ENCODE data around the gene CCDC170.

DNA sequence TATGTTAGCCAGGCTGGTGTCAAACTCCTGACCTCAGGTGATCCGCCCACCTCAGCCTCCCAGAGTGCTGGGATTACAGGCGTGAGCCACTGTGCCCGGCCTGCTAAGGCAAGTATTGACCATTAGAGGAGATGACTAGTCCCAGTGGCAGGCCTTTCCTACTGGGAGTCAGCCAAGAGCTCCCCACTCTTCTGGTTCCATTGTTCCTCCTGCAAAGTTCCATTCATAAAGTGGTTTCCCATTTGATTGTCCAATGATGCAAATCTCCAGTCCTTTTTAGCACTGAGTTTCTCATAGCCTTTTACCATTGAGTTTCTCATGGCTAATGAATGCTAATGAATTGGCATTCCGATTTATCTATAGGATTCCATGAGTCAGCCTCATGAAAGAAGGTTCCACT is 165.4 kb downstream of the CCDC170 start:
- TF ChIP-seq, protein P1, sequence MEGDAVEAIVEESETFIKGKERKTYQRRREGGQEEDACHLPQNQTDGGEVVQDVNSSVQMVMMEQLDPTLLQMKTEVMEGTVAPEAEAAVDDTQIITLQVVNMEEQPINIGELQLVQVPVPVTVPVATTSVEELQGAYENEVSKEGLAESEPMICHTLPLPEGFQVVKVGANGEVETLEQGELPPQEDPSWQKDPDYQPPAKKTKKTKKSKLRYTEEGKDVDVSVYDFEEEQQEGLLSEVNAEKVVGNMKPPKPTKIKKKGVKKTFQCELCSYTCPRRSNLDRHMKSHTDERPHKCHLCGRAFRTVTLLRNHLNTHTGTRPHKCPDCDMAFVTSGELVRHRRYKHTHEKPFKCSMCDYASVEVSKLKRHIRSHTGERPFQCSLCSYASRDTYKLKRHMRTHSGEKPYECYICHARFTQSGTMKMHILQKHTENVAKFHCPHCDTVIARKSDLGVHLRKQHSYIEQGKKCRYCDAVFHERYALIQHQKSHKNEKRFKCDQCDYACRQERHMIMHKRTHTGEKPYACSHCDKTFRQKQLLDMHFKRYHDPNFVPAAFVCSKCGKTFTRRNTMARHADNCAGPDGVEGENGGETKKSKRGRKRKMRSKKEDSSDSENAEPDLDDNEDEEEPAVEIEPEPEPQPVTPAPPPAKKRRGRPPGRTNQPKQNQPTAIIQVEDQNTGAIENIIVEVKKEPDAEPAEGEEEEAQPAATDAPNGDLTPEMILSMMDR (IDR thresholded peaks at IDR 0.05): no peak
- no peak for TF ChIP-seq EZH2phosphoT487 (IDR thresholded peaks at IDR 0.05)

Measured in neural progenitor cell (in vitro differentiated cells).